Psoas muscle (tissue), 8 donors: ENCODE data around the gene FNTB. TPM values are rescaled to one million over a fixed set of nuclear protein-coding genes. Genes with fewer than 3 reads are reported as not detected.

Experiments used
- ATAC-seq, 4 donors: fragments of 200-7000 bp; cut with Tn5 transposase; one replicate each; pipeline ENCODE4 v1.9.1; 2020; ENCODE audit warnings: moderate library complexity in 3 of 4, mild to moderate bottlenecking in 2 of 4
- DNase-seq, 2 donors: peaks; one replicate each; pipeline ENCODE4 v3.0.0-alpha.2; 2020
- H3K27ac ChIP-seq: fragments of 200-600 bp; one replicate; pipeline ENCODE4 v1.8.0; 2022
- H3K27me3 ChIP-seq, 3 donors: fragments of 200-600 bp in 1 of 3; one replicate each; pipeline versions ENCODE4 v1.6.1 to v1.8.0; 2013 to 2022; ENCODE audit warnings: low read length in 2 of 3, mild to moderate bottlenecking in 2 of 3, moderate library complexity in 1 of 3; ENCODE audit not compliant: insufficient read depth in 3 of 3
- H3K36me3 ChIP-seq, 2 donors: fragments of 200-600 bp in 1 of 2; one replicate each; pipeline versions ENCODE4 v1.6.1 to v1.8.0; 2013 to 2022; ENCODE audit warnings: low read depth in 1 of 2, mild to moderate bottlenecking in 1 of 2, moderate library complexity in 1 of 2; ENCODE audit not compliant: insufficient read depth in 1 of 2
- H3K4me1 ChIP-seq: fragments of 200-600 bp; one replicate; pipeline ENCODE4 v1.8.0; 2022
- H3K4me3 ChIP-seq: fragments of 200-600 bp; one replicate; pipeline ENCODE4 v1.8.0; 2022; ENCODE audit warnings: mild to moderate bottlenecking
- H3K9me3 ChIP-seq: fragments of 200-600 bp; one replicate; pipeline ENCODE4 v1.8.0; 2022
- CTCF ChIP-seq: fragments of 200-600 bp; IDR thresholded peaks from one replicate; pipeline ENCODE4 v1.8.0; 2022; ENCODE audit warnings: antibody characterized with exemption
- WGBS, 3 donors: extraction: QIAGEN DNeasy Blood & Tissue Kit; methylation state at CpG; one replicate each; pipeline versions ENCODE4 v1.1.6 to v1.1.7; 2013; 5-methylcytosine and 5-hydroxymethylcytosine counted together
- intact Hi-C, 2 donors: fragments of 100-400 bp; cut with DNase I; formaldehyde crosslinking; loops; one replicate each; pipeline versions ENCODE4 v1.11.0 to v1.14.2; 2022
- polyA plus RNA-seq, 3 donors: library from polyadenylated mRNA; stranded (reverse); fragments of 200-250 nt; gene quantifications; one replicate each; pipeline ENCODE4 v1.2.3, GENCODE V29; 2013
- total RNA-seq, 4 donors: library from RNA; stranded (reverse); fragmentation: NEBNext Ultra II Directional in 2 of 4; extraction: Animal tissue kit (Norgen Biotek cat#: 25700) in 2 of 4; gene quantifications; one replicate each; pipeline versions ENCODE4 v1.2.1 to v1.2.4, GENCODE V29; 2021 to 2023
- donor health status: healthy with polysubstance abuse.
- donor health status: DM: no; HTN: no; CAD: no; lungs with moderate emphysema.
- donor health status: Bipolar disorder and iron deficiency.
- donor health status: healthy.
- donor health status: DM: yes; HTN: yes; CAD: no.
- donor health status: DM: no; HTN: no; CAD: no.
- donor health status: DM: no; HTN: no; CAD: no.
- donor health status: DM: yes; HTN: yes; CAD: no.

The FNTB gene
- total and polyA plus RNA-seq, 7 donors, result 10.2 to 28.8 (median 19.4) TPM

DNA sequence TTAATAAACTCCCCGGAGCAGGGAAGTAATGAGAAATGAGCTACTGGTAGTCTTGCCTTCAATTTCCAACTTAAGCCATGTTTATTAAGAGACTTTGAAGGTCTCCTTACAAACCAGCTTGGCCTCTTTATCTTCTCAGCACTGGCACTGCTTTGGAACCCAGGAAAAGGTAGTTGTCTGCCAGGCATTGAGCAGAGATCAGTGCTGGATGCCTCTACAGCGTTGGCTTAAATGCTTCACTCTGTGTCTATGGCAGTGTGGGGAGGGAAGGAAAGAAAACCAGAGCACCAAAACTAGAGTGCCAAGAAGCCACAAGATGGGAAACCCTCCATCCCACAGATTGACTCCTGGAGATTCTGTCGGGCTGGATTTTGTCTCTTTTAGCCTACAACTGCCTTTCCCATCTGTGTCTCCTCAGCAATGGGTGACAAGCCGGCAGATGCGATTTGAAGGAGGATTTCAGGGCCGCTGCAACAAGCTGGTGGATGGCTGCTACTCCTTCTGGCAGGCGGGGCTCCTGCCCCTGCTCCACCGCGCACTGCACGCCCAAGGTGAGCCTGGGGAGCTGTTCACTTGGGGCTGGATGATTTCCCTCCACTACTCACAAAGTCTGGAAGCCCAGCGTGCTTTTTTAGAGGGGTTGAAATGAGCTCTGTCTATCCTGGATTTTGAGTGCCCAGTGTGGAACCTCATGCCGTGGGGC lies 57.3 kb downstream of the FNTB start:
- ATAC-seq (no peak), DNase-seq (no peak)
- H3K9me3 ChIP-seq, result no peaks in the 10 kb centered on the region
- peaks cover 9% of the 10 kb centered on the region for H3K4me1 ChIP-seq
- no peak overlapping the region for H3K27ac ChIP-seq
- no peaks in the 10 kb centered on the region for H3K27me3 ChIP-seq
- no peak overlapping the region for H3K4me3 ChIP-seq
- H3K36me3 ChIP-seq, result peaks cover 5 to 63% of the 10 kb centered on the region in 2 donors
- intact Hi-C loops, result no loop called here
- WGBS, 3 donors, result 85 to 93% (median 92%) methylated on average over 12 of the region's 12 CpGs
- no peak for TF ChIP-seq CTCF

DNA sequence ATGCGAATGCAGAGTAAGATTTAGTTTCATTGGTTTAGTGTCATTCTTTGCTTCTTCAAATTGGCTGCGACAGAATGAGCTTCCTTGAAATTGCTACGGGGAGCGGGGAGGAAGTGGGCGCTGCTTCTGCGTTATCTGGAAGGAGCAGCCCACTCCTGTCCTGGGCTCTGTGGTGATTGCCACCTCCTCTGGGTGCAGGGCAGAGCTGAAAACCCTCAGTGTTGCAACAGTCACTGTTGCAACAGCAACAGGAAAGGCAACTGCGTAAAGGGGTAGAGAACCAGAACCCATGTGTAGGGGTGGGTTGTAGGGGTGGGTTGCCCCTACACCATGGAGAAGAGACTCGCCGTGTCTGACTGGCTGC lies 57.9 kb downstream of the FNTB start:
- H3K4me3 ChIP-seq, result no peak overlapping the region
- DNase-seq (no peak), ATAC-seq (peak in 1 of 4 donors; percentile 23)
- no peak overlapping the region for H3K27ac ChIP-seq
- H3K9me3 ChIP-seq, result no peaks in the 10 kb centered on the region
- no peak for TF ChIP-seq CTCF
- no peaks in the 10 kb centered on the region for H3K27me3 ChIP-seq
- intact Hi-C loops, result no loop called here
- peaks cover 9% of the 10 kb centered on the region for H3K4me1 ChIP-seq
- peaks cover 5 to 63% of the 10 kb centered on the region in 2 donors for H3K36me3 ChIP-seq
- WGBS, 3 donors, result 91 to 94% (median 93%) methylated on average over 9 of the region's 9 CpGs

DNA sequence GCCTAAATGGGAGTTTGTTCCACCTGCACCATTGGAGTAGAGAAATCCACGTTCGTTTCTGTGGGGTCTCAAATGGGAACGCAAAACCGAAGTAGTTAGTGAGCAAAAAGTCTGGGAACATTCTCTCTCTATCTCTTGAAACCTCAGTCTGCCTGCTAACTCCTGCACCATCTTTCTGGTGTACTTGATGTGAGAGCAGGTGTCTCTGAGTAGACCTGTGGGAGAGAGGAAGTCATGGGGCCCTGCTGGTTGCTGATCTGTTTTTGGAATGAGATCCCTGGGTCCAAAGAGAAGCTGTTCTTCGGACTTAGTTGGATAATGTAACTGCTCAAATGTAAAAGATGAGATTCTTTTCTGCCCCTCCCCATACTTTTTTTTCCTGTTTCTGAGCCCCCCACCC lies 58.3 kb downstream of the FNTB start:
- Histone ChIP-seq H3K4me3 (no peak overlapping the region), H3K36me3 (peaks cover 5 to 59% of the 10 kb centered on the region in 2 donors), H3K4me1 (peaks cover 9% of the 10 kb centered on the region), H3K9me3 (no peaks in the 10 kb centered on the region), H3K27ac (no peak overlapping the region), H3K27me3 (no peaks in the 10 kb centered on the region)
- 92 to 95% (median 95%) methylated on average over 5 of the region's 5 CpGs for WGBS, 3 donors
- DNase-seq (no peak), ATAC-seq (no peak)
- no peak for TF ChIP-seq CTCF
- intact Hi-C loops, result no loop called here

- WGBS, 3 donors, result 92 to 94% (median 93%) methylated on average over 4 of the region's 4 CpGs
These were observed 59.0 kb downstream of the FNTB start for GRCh38 chr14:65045709-65046108.

More at GRCh38 chr14:65045709-65046108, 59.0 kb downstream of the FNTB start:
- intact Hi-C loops, result no loop called here
- H3K4me1 ChIP-seq, result peaks cover 10% of the 10 kb centered on the region
- no peak for TF ChIP-seq CTCF
- peaks cover 3 to 52% of the 10 kb centered on the region in 2 donors for H3K36me3 ChIP-seq
- ATAC-seq (no peak), DNase-seq (no peak)
- H3K27me3 ChIP-seq, result no peaks in the 10 kb centered on the region
- H3K9me3 ChIP-seq, result no peaks in the 10 kb centered on the region
- H3K4me3 ChIP-seq, result no peak overlapping the region
- no peak overlapping the region for H3K27ac ChIP-seq
